Central memory CD4-positive, alpha-beta T cell (primary cell): ENCODE data around the gene SGCA.
A peak's percentile ranks its signal among the peaks of the same experiment; 100 is the strongest.

Experiments used
- DNase-seq: peaks from one replicate; pipeline ENCODE4 v3.0.0; 2022

SGCA gene

GRCh38 chr17:50134206-50135110, 31.3 kb upstream of the SGCA start:
- no peak for DNase-seq

- DNase-seq, result no peak
Observed at GRCh38 chr17:50135316-50136095, 30.3 kb upstream of the SGCA start.

GRCh38 chr17:50136096-50136687, 29.6 kb upstream of the SGCA start:
- no peak for DNase-seq

- DNase-seq, result no peak
Observed at GRCh38 chr17:50137042-50137441, 28.8 kb upstream of the SGCA start.

GRCh38 chr17:50139185-50139783, 26.5 kb upstream of the SGCA start:
- no peak for DNase-seq

- DNase-seq, result peak; percentile 76
Observed at GRCh38 chr17:50139950-50140885, 25.6 kb upstream of the SGCA start.

GRCh38 chr17:50141026-50141744, 24.6 kb upstream of the SGCA start:
- DNase-seq, result no peak

GRCh38 chr17:50141745-50142110, 24.1 kb upstream of the SGCA start:
- DNase-seq, result no peak

- DNase-seq, result no peak
Observed at GRCh38 chr17:50143461-50144176, 22.2 kb upstream of the SGCA start.

GRCh38 chr17:50144355-50144754, 21.4 kb upstream of the SGCA start:
- no peak for DNase-seq

- DNase-seq, result no peak
Observed at GRCh38 chr17:50144845-50145531, 20.8 kb upstream of the SGCA start.

GRCh38 chr17:50145532-50146229, 20.1 kb upstream of the SGCA start:
- no peak for DNase-seq

- no peak for DNase-seq
Observed at GRCh38 chr17:50146230-50146926, 19.4 kb upstream of the SGCA start.

GRCh38 chr17:50146927-50147665, 18.7 kb upstream of the SGCA start:
- no peak for DNase-seq

- DNase-seq, result no peak
Observed at GRCh38 chr17:50147841-50148225, 18.0 kb upstream of the SGCA start.

- DNase-seq, result peak; percentile 51
Observed at GRCh38 chr17:50148226-50149090, 17.3 kb upstream of the SGCA start.

GRCh38 chr17:50149091-50149416, 16.8 kb upstream of the SGCA start:
- DNase-seq, result no peak
